HG02610 (cell line): ENCODE results near the gene CYP2W1.

ENCODE experiments used
- ATAC-seq: cut with Tn5 transposase; IDR thresholded peaks from one replicate; pipeline ENCODE4 v1.9.1; 2021; ENCODE audit warnings: mild to moderate bottlenecking, moderate library complexity; ENCODE audit not compliant: unreplicated experiment

Gene CYP2W1

DNA sequence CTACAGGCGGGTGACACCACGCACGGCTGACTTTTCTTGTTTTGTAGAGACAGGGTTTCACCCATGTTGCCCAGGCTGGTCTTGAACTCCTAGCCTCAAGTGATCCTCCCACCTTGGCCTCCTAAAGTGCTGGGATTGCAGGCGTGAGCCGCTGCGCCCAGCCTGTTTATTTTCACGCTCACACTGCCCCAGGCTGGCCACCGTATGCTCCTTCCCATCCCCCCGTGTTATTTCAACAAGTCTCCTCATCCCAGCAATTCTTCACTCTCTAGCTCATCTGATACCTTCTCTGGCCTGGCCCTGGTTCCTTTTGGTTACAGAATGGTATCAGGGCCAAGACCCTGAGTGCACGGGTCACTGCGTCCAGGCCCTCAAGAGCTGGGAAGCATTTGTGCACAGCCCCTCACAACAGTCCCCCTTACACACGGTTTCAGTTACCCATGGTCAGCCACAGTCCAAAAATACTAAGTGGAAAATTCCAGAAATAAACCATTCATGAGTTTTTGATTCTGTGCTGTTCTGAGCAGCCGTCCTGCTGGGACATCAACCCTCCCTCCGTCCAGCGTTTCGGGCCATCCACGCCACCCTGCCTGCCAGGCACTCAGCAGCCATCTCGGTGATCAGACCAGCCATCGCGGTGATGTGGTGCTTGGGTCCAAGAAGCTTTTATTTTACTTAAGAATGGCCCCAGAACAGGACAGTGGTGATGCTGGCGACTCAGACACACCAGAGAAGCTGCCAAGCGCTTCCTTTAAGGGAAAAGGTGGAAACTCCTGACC lies 16.5 kb upstream of the CYP2W1 start:
- ATAC-seq = no peak

DNA sequence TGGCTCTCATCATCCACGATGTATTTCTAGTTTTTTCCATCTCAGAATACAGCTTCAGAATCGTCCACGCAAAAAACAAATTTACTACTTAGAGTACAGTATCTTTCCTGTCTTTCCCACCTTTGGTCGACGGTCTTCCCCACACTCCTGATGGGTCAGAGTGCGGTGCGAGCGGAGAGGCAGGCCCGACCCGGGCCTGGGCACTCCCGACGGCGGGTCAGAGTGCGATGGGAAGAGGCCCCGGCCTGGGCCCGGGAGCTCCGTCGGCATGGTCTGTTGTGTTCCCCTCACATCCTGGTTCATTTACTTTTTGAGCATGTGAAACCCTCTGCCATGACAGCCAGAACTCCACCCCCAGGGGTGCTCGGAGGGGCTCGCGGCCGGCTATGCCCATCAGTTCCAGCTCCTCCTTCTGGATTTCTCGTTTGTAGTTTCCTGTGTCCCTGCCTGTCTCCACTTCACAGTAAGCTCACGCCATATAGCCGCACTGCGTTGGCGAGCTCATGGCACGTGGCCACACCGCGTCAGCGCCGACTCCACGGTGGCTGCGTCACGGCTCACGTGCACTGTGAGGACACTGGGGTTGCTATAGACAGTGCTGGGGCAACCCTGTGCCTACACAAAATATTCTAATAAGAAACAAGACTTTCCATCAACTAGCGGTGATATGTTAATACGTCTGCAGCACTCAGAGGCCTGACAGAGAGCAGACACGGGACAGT lies 15.5 kb upstream of the CYP2W1 start:
- no peak for ATAC-seq

DNA sequence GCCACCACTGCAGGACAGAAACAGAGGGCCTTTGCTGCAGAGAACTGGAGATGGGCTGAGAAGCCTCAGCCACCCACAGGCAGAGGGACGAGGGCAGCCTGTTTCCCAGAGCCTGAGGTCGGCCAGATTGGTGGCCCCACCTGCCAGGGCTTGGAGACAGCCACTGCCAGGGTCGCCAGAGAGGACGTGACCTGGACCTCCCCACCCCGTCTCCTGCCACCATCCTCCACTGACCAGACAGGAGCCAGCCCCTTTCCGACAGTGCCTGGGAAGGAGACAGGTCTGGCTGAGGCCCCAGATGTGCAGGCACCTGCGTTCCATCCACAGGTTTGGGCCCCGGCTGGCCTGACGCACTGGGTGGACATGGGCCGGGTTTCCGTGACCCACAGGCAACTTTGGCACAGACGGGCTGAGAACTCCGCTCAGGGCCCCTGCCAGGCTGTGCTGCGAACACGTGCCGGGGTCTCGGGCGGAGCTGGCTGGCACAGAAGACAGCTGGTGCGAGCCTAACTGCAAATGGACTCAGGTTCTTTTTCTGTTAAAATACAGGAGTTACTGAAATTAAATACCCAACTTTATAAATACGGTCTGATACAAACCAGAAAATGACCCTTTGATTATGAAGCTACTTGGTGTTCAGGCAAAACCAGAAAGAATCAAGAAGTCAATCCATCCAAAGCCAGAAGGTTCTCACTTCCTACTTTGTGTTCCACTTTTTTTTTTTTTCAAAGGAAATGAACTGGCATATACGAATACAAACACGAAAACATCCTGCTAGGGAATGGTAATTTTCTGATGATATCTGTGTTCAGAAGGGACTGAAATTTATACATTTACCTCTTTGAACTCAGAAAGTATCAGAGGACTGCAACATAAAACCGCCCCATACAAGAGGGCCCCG lies 14.5 kb upstream of the CYP2W1 start:
- no peak for ATAC-seq

DNA sequence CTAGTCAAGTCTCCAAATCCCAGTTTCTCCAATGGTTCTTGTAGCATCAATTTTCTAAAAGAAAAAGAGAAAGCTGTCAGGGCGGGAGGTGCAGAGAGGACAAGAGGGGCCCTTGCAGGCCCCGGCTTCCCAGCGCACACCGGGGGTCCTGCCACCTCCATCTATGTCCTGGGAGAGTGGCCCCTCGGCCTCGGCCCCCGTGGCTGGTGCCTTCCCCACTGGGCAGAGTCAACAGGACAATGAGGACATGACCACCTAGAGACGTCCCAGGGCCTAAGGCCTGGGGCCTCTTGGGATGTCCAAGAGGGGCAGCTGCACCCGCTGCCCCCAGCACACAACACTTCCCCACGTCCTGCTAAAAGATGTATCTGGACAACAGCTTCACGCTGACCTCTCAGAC lies 13.6 kb upstream of the CYP2W1 start:
- no peak for ATAC-seq

DNA sequence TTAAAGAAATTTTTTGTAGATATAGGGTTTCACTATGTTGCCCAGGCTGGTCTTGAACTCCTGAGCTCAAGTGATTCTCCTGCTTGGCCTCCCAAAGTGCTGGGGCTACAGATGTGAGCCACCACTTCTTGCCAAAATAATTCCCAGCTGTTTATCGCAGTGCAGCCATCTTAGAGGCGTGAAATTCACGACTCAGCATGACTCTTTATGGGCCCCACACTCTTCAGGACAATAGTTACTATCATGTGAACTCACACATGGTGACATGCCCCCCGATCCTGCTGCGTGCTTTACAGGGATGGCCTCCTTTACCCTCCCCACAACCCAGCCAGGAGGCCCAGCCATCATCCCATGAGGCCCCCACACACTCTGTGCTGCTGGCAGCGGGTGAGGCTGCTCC lies 12.2 kb upstream of the CYP2W1 start:
- no peak for ATAC-seq

DNA sequence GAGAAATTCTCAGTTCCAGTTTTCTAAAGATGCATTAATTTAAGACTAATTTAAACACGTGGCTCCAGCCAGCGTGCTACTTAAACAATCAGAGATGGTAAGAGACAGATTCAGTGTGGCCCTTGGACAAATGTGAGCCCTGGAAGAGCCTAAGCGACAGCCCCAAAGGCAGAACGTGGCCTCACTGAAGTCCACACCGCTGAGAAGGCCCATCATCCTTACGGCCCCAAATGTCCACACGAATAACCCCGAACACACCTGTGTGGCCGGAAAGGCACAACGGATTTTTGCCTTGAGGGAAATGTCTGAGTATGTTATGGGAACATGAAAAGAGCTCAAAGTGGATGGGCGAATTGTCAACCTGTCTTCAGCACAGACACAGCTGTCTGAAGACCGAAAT lies 10.9 kb upstream of the CYP2W1 start:
- ATAC-seq = no peak

DNA sequence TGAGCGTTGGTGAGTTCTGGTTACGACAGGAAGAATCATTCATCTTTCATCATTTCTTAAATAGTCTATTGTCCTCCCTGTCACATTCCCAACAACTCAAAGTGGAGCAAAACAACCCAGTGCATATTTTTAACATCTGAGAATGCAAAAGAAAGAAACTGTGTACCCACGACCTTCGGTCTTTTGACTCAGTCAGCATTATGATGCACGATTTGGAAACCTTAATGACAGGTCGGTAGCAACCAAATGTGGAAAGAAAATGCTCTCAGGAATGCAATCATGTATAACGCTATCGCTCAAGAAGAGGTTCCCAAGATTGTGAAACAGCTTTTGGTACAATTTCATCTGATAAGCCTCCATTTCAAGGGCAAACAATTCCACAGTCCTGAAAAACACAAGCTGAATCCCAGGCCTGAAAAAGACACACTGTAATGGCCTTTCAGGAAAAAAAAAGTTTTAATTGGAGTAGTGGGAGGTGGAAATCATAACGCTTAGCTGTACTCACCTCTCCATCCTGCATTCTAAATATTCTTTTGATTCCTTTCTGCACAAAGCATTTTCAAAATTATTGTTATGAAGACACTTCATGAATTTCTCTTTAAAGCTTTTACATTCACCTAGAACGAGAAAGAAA lies 10.2 kb upstream of the CYP2W1 start:
- ATAC-seq = no peak

DNA sequence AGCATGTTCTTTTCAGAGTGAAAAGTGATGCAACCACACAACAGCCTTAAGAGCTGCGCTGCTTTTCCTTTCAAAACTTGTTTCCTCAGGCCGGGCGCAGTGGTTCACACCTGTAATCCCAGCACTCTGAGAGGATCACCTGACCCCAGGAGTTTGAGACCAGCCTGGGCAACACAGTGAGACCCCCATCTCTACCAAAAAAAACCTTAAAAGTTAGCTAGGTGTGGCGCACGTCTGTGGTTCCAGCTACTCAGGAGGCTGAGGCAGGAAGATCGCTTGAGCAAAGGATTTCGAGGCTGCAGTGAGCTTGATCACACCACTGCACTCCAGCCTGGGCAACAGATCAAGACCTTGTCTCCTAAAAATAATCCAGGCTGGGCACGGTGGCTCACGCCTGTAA lies 9.7 kb upstream of the CYP2W1 start:
- no peak for ATAC-seq

DNA sequence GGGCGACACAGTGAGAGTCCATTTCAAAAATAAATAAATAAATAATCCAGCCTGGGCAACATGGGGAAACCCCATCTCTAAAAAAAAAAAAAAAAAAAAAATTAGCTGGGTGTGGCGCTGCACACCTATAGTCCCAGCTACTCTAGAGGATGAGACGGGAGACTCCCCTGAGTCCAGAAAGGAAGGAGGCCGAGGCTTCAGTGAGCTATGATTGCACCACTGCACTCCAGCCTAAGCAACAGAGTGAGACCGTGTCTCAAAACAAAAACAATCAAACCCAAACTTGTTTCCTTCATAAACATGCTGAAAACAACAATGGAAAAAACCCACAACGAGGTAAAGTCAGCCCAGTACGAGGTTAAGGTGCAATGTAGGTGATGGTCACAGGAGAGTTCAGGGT lies 8.8 kb upstream of the CYP2W1 start:
- no peak for ATAC-seq

DNA sequence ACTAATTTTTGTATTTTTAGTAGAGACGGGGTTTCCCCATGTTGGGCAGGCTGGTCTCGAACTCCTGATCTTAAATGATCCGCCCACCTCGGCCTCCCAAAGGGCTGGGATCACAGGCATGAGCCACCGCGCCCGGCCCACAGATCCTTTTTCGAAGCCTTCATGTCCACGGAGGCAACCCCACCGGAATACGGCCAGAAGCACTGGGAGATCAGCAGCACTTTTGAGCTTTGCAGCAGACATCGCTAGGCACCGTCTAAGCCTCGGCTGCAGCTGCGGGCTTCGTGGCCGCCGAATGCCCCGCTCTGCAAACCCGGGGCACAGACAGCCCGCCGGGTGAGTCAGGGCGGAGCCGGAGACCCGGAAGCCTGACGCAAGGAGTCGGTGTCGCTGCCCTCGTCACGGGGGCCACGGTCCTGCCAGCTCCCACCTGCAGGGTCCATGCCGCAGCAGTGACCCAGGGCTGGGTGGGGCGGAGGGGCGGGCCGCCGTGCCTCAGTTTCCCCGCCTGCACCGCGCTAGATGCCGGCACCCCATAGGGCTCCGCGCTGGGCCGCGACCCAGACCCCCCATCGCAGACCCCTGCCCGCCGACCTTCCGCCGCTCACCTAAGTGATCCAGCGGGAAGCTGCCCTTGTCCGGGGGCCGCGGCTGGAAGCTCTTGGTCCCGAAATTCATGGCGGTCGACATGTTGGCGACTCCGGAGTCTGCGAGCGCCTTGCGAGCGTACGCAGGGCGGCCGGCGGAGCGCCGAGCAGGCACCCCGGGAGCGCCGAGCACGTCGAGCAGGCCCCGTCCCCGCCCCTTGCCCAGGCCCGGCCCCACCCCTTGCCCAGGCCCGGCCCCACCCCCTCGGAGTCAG lies 7.9 kb upstream of the CYP2W1 start, which contains the start of gene COX19:
Gene COX19 (minus strand): TSS at position 730 of the 862 bp plus-strand sequence. CDS start 40 bp downstream, at position 690.
- peak; percentile 75 for ATAC-seq

DNA sequence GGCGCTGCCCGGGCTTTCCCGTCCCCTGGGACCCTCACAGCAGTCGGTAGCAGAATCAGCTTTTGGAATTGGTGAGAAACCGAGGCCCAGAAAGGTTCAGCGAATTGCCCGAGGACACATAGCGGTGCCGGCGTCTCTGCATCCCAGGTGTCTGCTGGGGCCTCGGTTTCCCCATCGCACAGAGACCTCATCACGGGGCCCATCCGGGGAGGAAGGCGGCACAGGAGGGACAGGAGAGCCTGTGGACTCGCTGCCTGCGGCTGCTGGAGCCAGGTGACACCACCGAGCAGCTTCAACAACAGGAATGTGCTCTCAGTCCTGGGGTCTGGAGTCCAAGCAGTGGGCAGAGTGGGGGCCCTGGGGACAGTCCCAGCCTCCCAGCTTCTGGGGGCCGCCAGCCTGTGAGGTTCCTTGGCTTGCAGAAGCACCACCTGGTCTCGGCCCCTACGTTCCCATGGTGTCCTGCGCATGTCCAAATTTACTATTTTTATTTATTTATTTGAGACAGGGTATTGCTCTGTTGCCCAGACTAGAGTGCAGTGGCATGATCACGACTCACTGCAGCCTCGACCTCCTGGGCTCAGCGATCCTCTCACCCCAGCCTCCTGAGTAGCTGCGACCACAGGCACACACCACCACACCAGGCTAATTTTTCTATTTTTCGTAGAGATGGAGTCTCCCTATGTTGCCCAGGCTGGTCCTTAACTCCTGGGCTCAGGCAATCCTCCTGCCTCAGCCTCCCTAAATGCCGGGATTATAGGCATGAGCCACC lies 7.1 kb upstream of the CYP2W1 start:
- no peak for ATAC-seq

DNA sequence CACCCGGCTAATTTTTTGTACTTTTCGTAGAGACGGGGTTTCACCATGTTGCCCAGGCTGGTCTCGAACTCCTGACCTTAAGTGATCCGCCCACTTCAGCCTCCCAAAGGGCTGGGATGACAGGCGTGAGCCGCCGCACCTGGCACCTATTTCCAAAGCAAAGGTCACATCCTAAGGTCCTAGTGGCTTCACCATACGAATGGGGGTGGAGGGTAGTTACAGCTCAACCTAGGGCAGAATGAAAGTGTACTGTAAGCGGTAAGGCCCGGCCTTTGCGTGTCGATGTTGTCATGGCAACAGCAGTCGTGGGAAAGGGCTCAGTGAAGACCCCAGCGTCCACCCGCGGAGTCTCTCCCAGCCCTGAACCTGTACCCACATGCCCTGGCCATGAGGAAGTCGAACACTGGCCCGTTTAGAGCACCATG lies 6.1 kb upstream of the CYP2W1 start:
- ATAC-seq = no peak

DNA sequence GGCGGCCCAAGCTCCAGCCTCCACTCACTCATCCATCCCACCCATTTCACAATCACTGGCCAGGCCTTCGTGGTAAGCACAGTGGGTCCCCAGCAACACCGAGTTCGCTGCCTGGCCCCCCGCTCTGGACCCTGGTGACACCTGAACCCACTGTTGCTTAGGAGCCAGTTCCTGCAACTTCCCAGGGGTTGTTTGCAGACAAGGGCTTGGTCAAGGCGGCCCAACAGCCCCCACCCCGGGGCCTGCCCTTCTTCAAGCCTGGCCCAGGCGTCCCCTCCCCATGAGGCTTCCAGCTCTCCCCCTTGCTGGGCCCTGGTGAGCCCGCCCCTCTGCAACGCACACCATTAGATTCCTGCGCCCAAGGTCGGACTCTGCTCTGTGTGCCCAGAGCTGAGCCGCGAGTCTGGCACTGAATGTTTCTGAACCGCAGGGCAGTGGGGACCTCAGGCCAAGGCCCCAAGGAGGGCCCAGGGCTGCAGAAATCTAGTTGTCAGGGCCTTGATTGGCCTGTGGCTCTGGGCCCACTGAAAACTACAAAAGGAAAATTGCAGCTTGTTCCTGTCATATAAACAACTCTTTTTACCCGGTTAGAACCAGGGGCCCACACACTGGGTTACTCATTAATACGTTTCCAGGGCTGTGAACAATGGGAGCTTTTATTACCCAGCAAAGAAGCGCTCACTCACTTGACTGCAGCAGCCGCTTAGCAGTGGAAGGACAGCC lies 5.5 kb upstream of the CYP2W1 start:
- ATAC-seq = peak; percentile 30

DNA sequence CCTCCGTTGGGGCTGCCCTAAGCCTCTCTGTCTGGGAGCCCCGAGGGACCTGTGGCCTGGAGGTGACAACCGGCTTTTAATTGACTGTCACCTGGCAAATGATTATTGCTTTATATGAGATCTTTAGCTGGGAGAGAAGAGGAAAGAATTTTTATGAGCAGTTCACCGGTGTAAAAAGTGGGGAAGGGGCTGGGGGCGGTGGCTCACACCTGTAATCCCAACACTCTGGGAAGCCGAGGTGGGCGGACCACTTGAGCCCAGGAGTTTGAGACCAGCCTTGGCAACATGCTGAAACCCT lies 5.0 kb upstream of the CYP2W1 start:
- no peak for ATAC-seq

DNA sequence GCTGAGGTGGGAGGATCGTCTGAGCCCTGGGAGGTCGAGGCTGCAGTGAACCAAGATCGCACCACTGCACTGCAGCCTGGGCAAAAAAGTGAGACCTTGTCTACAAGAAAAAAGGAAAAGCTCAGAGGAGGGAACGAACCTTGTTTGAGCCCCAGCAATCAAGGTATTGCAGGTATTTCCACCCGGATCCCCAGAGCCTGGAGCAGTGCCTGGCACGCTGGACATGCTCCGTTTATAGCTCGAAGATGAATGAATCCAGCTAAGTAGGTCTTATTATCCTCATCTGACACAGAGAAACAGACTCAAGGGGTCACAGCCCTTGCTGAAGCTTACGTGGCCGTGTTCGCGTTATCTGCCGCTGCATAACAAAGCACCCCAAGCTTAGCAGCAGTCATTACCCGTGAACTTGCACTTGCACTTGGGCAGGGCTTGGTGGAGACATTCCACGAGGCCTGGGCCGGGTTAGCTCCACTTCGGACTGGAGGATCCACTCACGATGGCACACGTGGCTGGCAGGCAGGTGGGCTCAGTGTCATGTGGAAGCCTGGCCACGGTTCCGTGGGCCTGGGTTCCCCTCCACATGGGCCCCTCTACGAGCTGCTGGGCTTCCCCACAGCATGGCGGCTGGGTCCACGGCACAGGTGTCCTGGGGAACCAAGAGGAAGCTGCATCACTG lies 4.4 kb upstream of the CYP2W1 start:
- ATAC-seq = no peak

DNA sequence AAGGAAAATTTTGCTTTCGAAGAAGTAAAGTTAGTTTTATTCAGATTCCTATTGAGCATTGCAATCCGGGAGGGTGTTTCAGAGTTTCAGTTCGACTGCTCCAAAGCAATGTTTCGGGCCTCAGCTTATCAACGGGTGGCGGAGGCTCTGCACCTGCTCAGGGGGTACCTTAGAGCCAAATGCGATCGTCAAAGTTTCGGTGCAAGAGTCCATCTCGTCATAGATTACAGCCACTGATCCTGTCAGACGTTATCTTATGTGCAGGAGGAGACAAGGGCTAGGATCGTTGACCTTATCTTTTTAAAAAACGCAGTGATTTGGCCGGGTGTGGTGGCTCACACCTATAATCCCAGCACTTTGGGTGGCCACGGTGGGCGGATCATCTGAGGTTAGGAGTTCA lies 3.8 kb upstream of the CYP2W1 start:
- ATAC-seq = no peak

DNA sequence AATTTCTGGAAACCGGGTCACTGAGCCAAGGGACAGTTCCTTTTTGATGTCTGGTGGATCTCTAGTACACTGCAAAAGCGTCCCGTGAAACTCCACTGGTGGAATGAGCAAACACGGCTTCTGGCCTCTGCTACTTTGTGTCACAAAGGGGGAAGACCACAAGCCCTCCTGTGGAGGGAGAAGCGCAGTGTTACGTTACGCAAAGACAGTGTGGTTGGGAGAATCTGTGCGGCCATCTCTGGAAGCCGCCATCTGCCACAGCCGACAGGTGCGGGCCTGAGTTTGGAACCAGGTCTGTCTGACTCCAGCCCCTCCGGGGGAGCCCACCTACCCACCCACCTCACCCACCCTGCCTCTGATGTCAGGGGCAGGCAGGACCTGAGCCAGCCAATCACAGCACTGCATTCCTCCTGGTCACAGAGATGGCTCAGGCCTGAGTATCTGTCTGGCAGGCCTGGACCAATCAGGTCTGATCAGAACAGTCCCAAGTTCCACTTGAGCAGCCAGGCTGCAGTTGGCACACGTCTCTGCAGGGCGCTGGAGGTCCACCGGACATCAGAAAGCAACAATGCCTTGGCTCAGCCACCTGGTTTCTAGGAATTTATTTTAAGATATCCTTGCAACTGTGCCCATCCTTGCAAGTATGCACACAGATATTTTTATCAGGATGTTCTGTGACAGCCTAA lies 3.0 kb upstream of the CYP2W1 start:
- ATAC-seq = no peak
